ENCODE data around the gene NEK1. TPM values are rescaled to one million over a fixed set of nuclear protein-coding genes. Genes with fewer than 3 reads are reported as not detected.
A peak's percentile ranks its signal among the peaks of the same experiment; 100 is the strongest.

NEK1 gene
- total RNA-seq (2014; rRNA removed; shearing (Covaris generic)) (6.7 and 7.6 TPM in 2 replicates), polyA plus RNA-seq (2016; fragmentation: Nextera tagmentation; extraction: Ambion mirVana) (14.3 and 14.8 TPM in 2 replicates)

GRCh38 chr4:169611991-169612870, at the start of gene NEK1:
Gene NEK1 (minus strand): TSS chr4:169612583. CDS start chr4:169602630, 9,953 bp downstream.
- Histone ChIP-seq H3K4me1 (ENCODE audit: insufficient read depth) (peaks cover 16% of the 10 kb centered on the region), H2AFZ (peak within 1 kb of the TSS; percentile 93), H3F3A (ENCODE audit: insufficient read depth) (peaks cover 11% of the 10 kb centered on the region; the same call in 1 of the 2 replicates), H3K9me2 (ENCODE audit: insufficient read depth) (no peaks in the 10 kb centered on the region), H3K27me3 (replicated peaks; ENCODE audit: insufficient read depth) (no peaks in the 10 kb centered on the region), H3K36me3 (ENCODE audit: low read depth) (no peaks in the 10 kb centered on the region), H3K4me3 (peak within 1 kb of the TSS; percentile 90), H3K4me2 (ENCODE audit: unreplicated experiment) (peak within 1 kb of the TSS; percentile 95), H3K9ac (peak within 1 kb of the TSS; percentile 92), H4K20me1 (ENCODE audit: insufficient read depth) (no peaks in the 10 kb centered on the region), H3K27ac (peak within 1 kb of the TSS; percentile 92), H3K79me2 (ENCODE audit: insufficient read depth) (peaks cover 45% of the 10 kb centered on the region), H3K9me3 (ENCODE audit: low read depth) (no peaks in the 10 kb centered on the region)
- peak; percentile 97 for DNase-seq
- in situ Hi-C loops (cut with MboI), result loop anchor here (25.0 kb wide), 1 partner anchor 425 kb away; the partner anchor contains the start of gene MFAP3L
- no peak for TF ChIP-seq EZH2phosphoT487 (IDR thresholded peaks at IDR 0.05; ENCODE audit: insufficient read depth, low read depth)
- no peak for TF ChIP-seq EZH2 (IDR thresholded peaks at IDR 0.05; ENCODE audit: insufficient read depth, poor library complexity, severe bottlenecking)
- 0 to 1% methylated on average over 47 to 57 of the region's 61 CpGs for WGBS, 2 experiments (ENCODE audit: low coverage in 1 of 2, low lambda C conversion rate in 2 of 2, missing lambda C conversion rate in 2 of 2)

DNA sequence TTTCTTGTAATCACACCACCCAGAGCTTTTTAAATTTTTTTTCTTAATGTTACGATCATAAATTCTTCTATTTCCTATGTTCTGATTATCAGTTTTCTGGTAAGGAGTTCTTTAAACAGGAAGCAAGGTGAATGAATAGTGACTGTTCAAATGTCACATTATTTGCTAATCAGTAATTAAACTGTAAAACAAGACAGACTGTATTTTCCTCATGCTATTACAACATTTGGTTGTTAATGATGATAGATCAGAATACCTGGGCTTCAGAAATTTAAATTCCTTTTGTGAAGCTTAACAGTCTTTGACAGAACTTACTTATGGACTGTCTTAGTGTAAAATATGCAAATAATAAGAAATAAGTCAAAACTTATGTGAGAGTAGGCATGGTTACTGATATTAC, 49.4 kb upstream of the NEK1 start:
- H3K4me2 ChIP-seq (ENCODE audit: unreplicated experiment), result no peak overlapping the region
- H4K20me1 ChIP-seq (ENCODE audit: insufficient read depth), result no peaks in the 10 kb centered on the region
- 0 out of 2 replicates have a peak overlapping the region, but pooled peaks have one; percentile 76 for H3K4me3 ChIP-seq
- peak overlapping the region; percentile 91; the same call in 1 of the 2 replicates for H3K9ac ChIP-seq
- peaks cover 78% of the 10 kb centered on the region for H3K79me2 ChIP-seq (ENCODE audit: insufficient read depth)
- peaks cover 35% of the 10 kb centered on the region for H3K4me1 ChIP-seq (ENCODE audit: insufficient read depth)
- H2AFZ ChIP-seq, result no peak overlapping the region
- DNase-seq, result no peak
- no peaks in the 10 kb centered on the region for H3K27me3 ChIP-seq (replicated peaks; ENCODE audit: insufficient read depth)
- H3K9me3 ChIP-seq (ENCODE audit: low read depth), result no peaks in the 10 kb centered on the region
- H3K9me2 ChIP-seq (ENCODE audit: insufficient read depth), result no peaks in the 10 kb centered on the region
- WGBS, 2 experiments (ENCODE audit: low coverage in 1 of 2, low lambda C conversion rate in 2 of 2, missing lambda C conversion rate in 2 of 2), result 70 to 84% methylated on average over 1 of the region's 1 CpG
- in situ Hi-C loops (cut with MboI), result no loop called here
- peaks cover 30% of the 10 kb centered on the region for H3F3A ChIP-seq (ENCODE audit: insufficient read depth)
- TF ChIP-seq EZH2phosphoT487 (IDR thresholded peaks at IDR 0.05; ENCODE audit: insufficient read depth, low read depth) (no peak), EZH2 (IDR thresholded peaks at IDR 0.05; ENCODE audit: insufficient read depth, poor library complexity, severe bottlenecking) (no peak)
- H3K36me3 ChIP-seq (ENCODE audit: low read depth), result no peaks in the 10 kb centered on the region
- peak overlapping the region; percentile 98 for H3K27ac ChIP-seq

DNA sequence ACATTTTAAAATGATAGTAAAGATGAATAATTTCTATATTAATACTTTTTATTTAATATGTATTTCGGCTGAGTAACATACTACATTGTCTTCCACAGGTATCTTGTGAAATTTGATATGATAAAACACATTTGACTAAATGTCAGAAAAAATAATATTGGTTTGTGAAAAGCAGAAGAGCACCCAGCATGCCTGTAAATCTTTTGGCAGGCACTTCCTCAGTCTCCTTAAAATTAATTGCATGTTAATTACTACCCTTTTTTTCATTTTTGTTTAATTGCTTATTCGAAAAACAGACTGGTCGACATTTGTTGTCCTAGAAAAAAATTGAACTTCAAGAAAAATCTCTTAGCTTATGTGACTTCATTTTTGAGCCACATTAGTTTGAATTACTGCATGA, 48.5 kb upstream of the NEK1 start:
- peak overlapping the region; percentile 99 for H3K4me2 ChIP-seq (ENCODE audit: unreplicated experiment)
- peak overlapping the region; percentile 98 for H3K27ac ChIP-seq
- peaks cover 35% of the 10 kb centered on the region for H3K4me1 ChIP-seq (ENCODE audit: insufficient read depth)
- peak overlapping the region; percentile 76 for H3K4me3 ChIP-seq
- H3K9me3 ChIP-seq (ENCODE audit: low read depth), result no peaks in the 10 kb centered on the region
- WGBS, 2 experiments (ENCODE audit: low coverage in 1 of 2, low lambda C conversion rate in 2 of 2, missing lambda C conversion rate in 2 of 2), result 85 to 87% methylated on average over 3 of the region's 3 CpGs
- no peaks in the 10 kb centered on the region for H3K36me3 ChIP-seq (ENCODE audit: low read depth)
- H3F3A ChIP-seq (ENCODE audit: insufficient read depth), result peaks cover 30% of the 10 kb centered on the region
- no peak for TF ChIP-seq EZH2phosphoT487 (IDR thresholded peaks at IDR 0.05; ENCODE audit: insufficient read depth, low read depth)
- no peak for TF ChIP-seq EZH2 (IDR thresholded peaks at IDR 0.05; ENCODE audit: insufficient read depth, poor library complexity, severe bottlenecking)
- DNase-seq, result no peak
- H3K9ac ChIP-seq, result peak overlapping the region; percentile 91
- in situ Hi-C loops (cut with MboI), result no loop called here
- H3K9me2 ChIP-seq (ENCODE audit: insufficient read depth), result no peaks in the 10 kb centered on the region
- no peaks in the 10 kb centered on the region for H4K20me1 ChIP-seq (ENCODE audit: insufficient read depth)
- no peaks in the 10 kb centered on the region for H3K27me3 ChIP-seq (replicated peaks; ENCODE audit: insufficient read depth)
- H3K79me2 ChIP-seq (ENCODE audit: insufficient read depth), result peaks cover 78% of the 10 kb centered on the region
- peak overlapping the region; percentile 80 for H2AFZ ChIP-seq

DNA sequence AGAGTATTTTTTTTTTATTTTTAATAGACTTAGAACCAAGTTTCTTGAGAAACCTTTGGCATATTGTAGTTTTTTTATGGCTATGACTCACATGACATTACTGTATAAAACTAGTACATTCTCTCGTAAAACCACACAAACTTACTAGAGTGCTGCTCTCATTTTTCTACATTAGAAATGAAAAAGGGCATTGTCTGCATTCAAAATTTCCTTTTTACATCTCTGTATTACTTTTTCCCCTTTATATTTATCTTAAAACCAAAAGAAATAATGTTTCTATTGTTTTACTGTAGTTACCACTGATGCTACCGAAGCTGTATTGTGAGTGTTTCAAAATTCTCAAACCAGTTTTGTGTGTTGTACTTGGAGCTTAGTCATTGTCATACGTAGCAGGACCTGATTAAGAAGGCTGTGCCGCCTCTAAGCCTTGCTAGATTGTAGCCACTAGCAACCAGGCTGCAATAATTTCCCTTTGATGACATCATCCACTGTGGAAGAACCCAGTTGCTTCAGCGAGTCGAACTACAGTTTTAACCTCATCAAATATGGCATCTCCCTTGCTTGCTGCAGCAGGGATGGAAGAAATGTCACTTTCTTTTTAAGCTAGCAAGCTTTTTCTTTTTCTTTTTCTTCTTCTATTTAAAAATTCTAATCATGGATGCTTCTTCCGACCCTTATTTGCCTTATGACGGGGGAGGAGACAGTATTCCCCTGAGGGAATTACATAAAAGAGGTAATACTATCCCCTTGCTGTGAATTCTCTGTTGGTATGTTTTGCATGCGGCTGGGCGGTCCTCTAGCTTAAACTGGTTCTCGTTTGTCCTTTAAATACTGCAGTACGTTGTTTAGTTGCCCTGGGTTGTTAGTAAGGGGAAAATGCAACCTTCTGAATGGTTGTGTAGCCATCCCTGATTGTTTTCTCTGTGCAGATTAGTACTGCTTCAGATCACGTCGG, 47.6 kb upstream of the NEK1 start:
- Histone ChIP-seq H3F3A (ENCODE audit: insufficient read depth) (peaks cover 30% of the 10 kb centered on the region), H3K27me3 (replicated peaks; ENCODE audit: insufficient read depth) (no peaks in the 10 kb centered on the region), H3K4me1 (ENCODE audit: insufficient read depth) (peaks cover 31% of the 10 kb centered on the region), H3K9ac (peak overlapping the region; percentile 91), H3K36me3 (ENCODE audit: low read depth) (no peaks in the 10 kb centered on the region), H3K4me2 (ENCODE audit: unreplicated experiment) (peak overlapping the region; percentile 99), H2AFZ (peak overlapping the region; percentile 80), H3K79me2 (ENCODE audit: insufficient read depth) (peaks cover 78% of the 10 kb centered on the region), H3K4me3 (peak overlapping the region; percentile 76), H4K20me1 (ENCODE audit: insufficient read depth) (no peaks in the 10 kb centered on the region), H3K9me2 (ENCODE audit: insufficient read depth) (no peaks in the 10 kb centered on the region), H3K9me3 (ENCODE audit: low read depth) (no peaks in the 10 kb centered on the region), H3K27ac (peak overlapping the region; percentile 98)
- 0 to 1% methylated on average over 14 of the region's 14 CpGs for WGBS, 2 experiments (ENCODE audit: low coverage in 1 of 2, low lambda C conversion rate in 2 of 2, missing lambda C conversion rate in 2 of 2)
- TF ChIP-seq EZH2 (IDR thresholded peaks at IDR 0.05; ENCODE audit: insufficient read depth, poor library complexity, severe bottlenecking) (no peak), EZH2phosphoT487 (IDR thresholded peaks at IDR 0.05; ENCODE audit: insufficient read depth, low read depth) (no peak)
- peak; percentile 100 for DNase-seq
- in situ Hi-C loops (cut with MboI), result no loop called here
